Activated CD4-positive, alpha-beta memory T cell treated with anti-CD3 and anti-CD28 coated beads for 36 hours (primary cell): Measurements from ENCODE around the gene ECHDC1. TPM values are rescaled to one million over a fixed set of nuclear protein-coding genes. Genes with fewer than 3 reads are reported as not detected.
A peak's percentile ranks its signal among the peaks of the same experiment; 100 is the strongest.

Experiments
- CTCF ChIA-PET: fragments of 350-600 bp; sonication (Branson Sonifier 250); formaldehyde crosslinking; loops from one replicate; lab custom pipeline; 2021; ENCODE audit warnings: antibody characterized with exemption, inconsistent platforms; lab: Charles Lee
- POLR2A ChIA-PET: fragments of 350-600 bp; sonication (Branson Sonifier 250); formaldehyde crosslinking; loops from one replicate; lab custom pipeline; 2021; ENCODE audit warnings: antibody characterized with exemption; lab: Charles Lee
- DNase-seq: peaks from one replicate; pipeline ENCODE4 v3.0.0-alpha.2; 2020
- H3K27ac Mint-ChIP-seq: one replicate; pipeline ENCODE4 v1.8.0; 2021; ENCODE audit warnings: mixed read lengths
- H3K27me3 Mint-ChIP-seq: one replicate; pipeline ENCODE4 v1.8.0; 2021; ENCODE audit warnings: mixed read lengths
- H3K36me3 Mint-ChIP-seq: one replicate; pipeline ENCODE4 v1.8.0; 2021; ENCODE audit warnings: mixed read lengths
- H3K4me1 Mint-ChIP-seq: one replicate; pipeline ENCODE4 v1.8.0; 2021; ENCODE audit warnings: low read depth, mixed read lengths
- H3K4me3 Mint-ChIP-seq: one replicate; pipeline ENCODE4 v1.8.0; 2021; ENCODE audit warnings: mild to moderate bottlenecking, mixed read lengths
- H3K9me3 Mint-ChIP-seq: one replicate; pipeline ENCODE4 v1.8.0; 2021; ENCODE audit warnings: mixed read lengths
- intact Hi-C: fragments of 100-400 bp; cut with micrococcal nuclease; formaldehyde crosslinking; loops from one replicate; pipeline ENCODE4 v1.15.1; 2023
- total RNA-seq, 2 experiments: library from RNA; stranded (reverse); gene quantifications; one replicate each; pipeline ENCODE4 v1.2.3, GENCODE V29; 2021

The ECHDC1 gene
- total RNA-seq, 2 experiments from 2014 or later, result 42.9 to 43.7 TPM

- no peaks in the 10 kb centered on the region for H3K27me3 Mint-ChIP-seq
- H3K9me3 Mint-ChIP-seq, result no peaks in the 10 kb centered on the region
- intact Hi-C loops, result loop anchor here (2.0 kb wide), 1 partner anchor 120 kb away; no protein-coding TSS in a partner anchor
- POLR2A ChIA-PET, result interaction anchor here (0.5 kb wide), 1 partner anchor 10 kb away, joined by 4 read pairs; no protein-coding TSS in a partner anchor
- H3K36me3 Mint-ChIP-seq, result peaks cover 3% of the 10 kb centered on the region
- CTCF ChIA-PET, result interaction anchor here (0.5 to 3.3 kb wide), 7 partner anchors 9 to 238 kb away, joined by 3 to 18 read pairs (median 7); partner anchors contain the start of gene RNF146
- peaks cover 27% of the 10 kb centered on the region for H3K4me1 Mint-ChIP-seq
- H3K4me3 Mint-ChIP-seq, result no peak overlapping the region
- no peak for DNase-seq
- no peak overlapping the region for H3K27ac Mint-ChIP-seq
Measured at GRCh38 chr6:127300411-127300810, 43.0 kb downstream of the ECHDC1 start.

GRCh38 chr6:127299522-127300240 is 43.7 kb downstream of the ECHDC1 start:
- DNase-seq, result no peak
- H3K36me3 Mint-ChIP-seq, result peaks cover 5% of the 10 kb centered on the region
- intact Hi-C loops, result loop anchor here (2.0 to 10.0 kb wide), 2 partner anchors 121 to 1505 kb away; partner anchors contain the start of gene NCOA7
- ChIA-PET POLR2A (interaction anchor here (0.5 to 1.0 kb wide), 2 partner anchors 9 to 33 kb away, joined by 3 to 4 read pairs; partner anchors contain the start of gene RNF146), CTCF (interaction anchor here (0.5 to 3.3 kb wide), 6 partner anchors 8 to 239 kb away, joined by 3 to 18 read pairs (median 4); partner anchors contain the start of gene RNF146)
- H3K27ac Mint-ChIP-seq, result no peak overlapping the region
- no peak overlapping the region for H3K4me3 Mint-ChIP-seq
- H3K9me3 Mint-ChIP-seq, result no peaks in the 10 kb centered on the region
- H3K27me3 Mint-ChIP-seq, result no peaks in the 10 kb centered on the region
- peaks cover 27% of the 10 kb centered on the region for H3K4me1 Mint-ChIP-seq

- intact Hi-C loops, result loop anchor here (10.0 kb wide), 1 partner anchor 1504 kb away; the partner anchor contains the start of gene NCOA7
- H3K36me3 Mint-ChIP-seq, result peaks cover 9% of the 10 kb centered on the region
- DNase-seq, result no peak
- POLR2A ChIA-PET, result interaction anchor here (1.0 kb wide), 1 partner anchor 32 kb away, joined by 3 read pairs; the partner anchor contains the start of gene RNF146
- no peak overlapping the region for H3K4me3 Mint-ChIP-seq
- H3K4me1 Mint-ChIP-seq, result peaks cover 25% of the 10 kb centered on the region
- H3K27me3 Mint-ChIP-seq, result no peaks in the 10 kb centered on the region
- CTCF ChIA-PET, result interaction anchor here (1.1 kb wide), 1 partner anchor 123 kb away, joined by 4 read pairs; no protein-coding TSS in a partner anchor
- no peaks in the 10 kb centered on the region for H3K9me3 Mint-ChIP-seq
- H3K27ac Mint-ChIP-seq, result no peak overlapping the region
Measured at GRCh38 chr6:127298475-127298874, 44.9 kb downstream of the ECHDC1 start.

- POLR2A ChIA-PET, result no interaction called here
- intact Hi-C loops, result loop anchor here (10.0 kb wide), 1 partner anchor 1503 kb away; the partner anchor contains the start of gene NCOA7
- CTCF ChIA-PET, result interaction anchor here (0.6 kb wide), 2 partner anchors 55 to 206 kb away, joined by 3 to 4 read pairs; no protein-coding TSS in a partner anchor
- no peak overlapping the region for H3K4me3 Mint-ChIP-seq
- peaks cover 26% of the 10 kb centered on the region for H3K4me1 Mint-ChIP-seq
- DNase-seq, result no peak
- H3K9me3 Mint-ChIP-seq, result no peaks in the 10 kb centered on the region
- H3K27ac Mint-ChIP-seq, result no peak overlapping the region
- no peaks in the 10 kb centered on the region for H3K27me3 Mint-ChIP-seq
- peaks cover 9% of the 10 kb centered on the region for H3K36me3 Mint-ChIP-seq
Measured at GRCh38 chr6:127297502-127298070, 45.8 kb downstream of the ECHDC1 start.

- no peaks in the 10 kb centered on the region for H3K9me3 Mint-ChIP-seq
- peaks cover 30% of the 10 kb centered on the region for H3K36me3 Mint-ChIP-seq
- ChIA-PET CTCF (interaction anchor here (0.5 to 4.5 kb wide), 7 partner anchors 8 to 1385 kb away, joined by 3 to 22 read pairs (median 7); partner anchors contain the start of gene RNF146), POLR2A (interaction anchor here (0.6 to 3.2 kb wide), 3 partner anchors 25 to 176 kb away, joined by 5 to 12 read pairs (median 6); partner anchors contain the start of gene RNF146)
- peak overlapping the region; percentile 49 for H3K27ac Mint-ChIP-seq
- H3K4me1 Mint-ChIP-seq, result peaks cover 45% of the 10 kb centered on the region
- no peaks in the 10 kb centered on the region for H3K27me3 Mint-ChIP-seq
- intact Hi-C loops, result loop anchor here (1.0 to 10.0 kb wide), 5 partner anchors 24 to 1497 kb away; partner anchors contain the start of genes MTCL3 and NCOA7
- no peak overlapping the region for H3K4me3 Mint-ChIP-seq
- no peak for DNase-seq
Measured at GRCh38 chr6:127291495-127291894, 51.9 kb downstream of the ECHDC1 start.

- H3K4me1 Mint-ChIP-seq, result peaks cover 46% of the 10 kb centered on the region
- peaks cover 36% of the 10 kb centered on the region for H3K36me3 Mint-ChIP-seq
- DNase-seq, result peak; percentile 16
- ChIA-PET POLR2A (interaction anchor here (0.6 to 3.2 kb wide), 3 partner anchors 9 to 130 kb away, joined by 4 to 12 read pairs (median 5); partner anchors contain the start of gene RNF146), CTCF (interaction anchor here (0.7 to 4.5 kb wide), 8 partner anchors 9 to 248 kb away, joined by 3 to 22 read pairs (median 7); partner anchors contain the start of gene RNF146)
- intact Hi-C loops, result loop anchor here (1.0 to 10.0 kb wide), 5 partner anchors 23 to 1496 kb away; partner anchors contain the start of genes MTCL3 and NCOA7
- H3K4me3 Mint-ChIP-seq, result no peak overlapping the region
- H3K9me3 Mint-ChIP-seq, result no peaks in the 10 kb centered on the region
- peak overlapping the region; percentile 71 for H3K27ac Mint-ChIP-seq
- H3K27me3 Mint-ChIP-seq, result no peaks in the 10 kb centered on the region
Measured at GRCh38 chr6:127290391-127291265, 52.8 kb downstream of the ECHDC1 start.

GRCh38 chr6:127289934-127290333 is 53.5 kb downstream of the ECHDC1 start:
- no peak overlapping the region for H3K4me3 Mint-ChIP-seq
- intact Hi-C loops, result loop anchor here (2.0 to 10.0 kb wide), 2 partner anchors 229 to 1495 kb away; partner anchors contain the start of genes MTCL3 and NCOA7
- H3K36me3 Mint-ChIP-seq, result peaks cover 39% of the 10 kb centered on the region
- H3K9me3 Mint-ChIP-seq, result no peaks in the 10 kb centered on the region
- ChIA-PET POLR2A (interaction anchor here (3.2 kb wide), 1 partner anchor 23 kb away, joined by 12 read pairs; the partner anchor contains the start of gene RNF146), CTCF (interaction anchor here (0.7 to 4.5 kb wide), 6 partner anchors 12 to 249 kb away, joined by 3 to 22 read pairs (median 4); partner anchors contain the start of gene RNF146)
- no peak for DNase-seq
- H3K27ac Mint-ChIP-seq, result no peak overlapping the region
- H3K27me3 Mint-ChIP-seq, result no peaks in the 10 kb centered on the region
- H3K4me1 Mint-ChIP-seq, result peaks cover 48% of the 10 kb centered on the region

- ChIA-PET POLR2A (no interaction called here), CTCF (interaction anchor here (1.4 to 4.5 kb wide), 3 partner anchors 13 to 228 kb away, joined by 3 to 22 read pairs (median 7); partner anchors contain the start of gene RNF146)
- Mint-ChIP-seq H3K36me3 (peaks cover 37% of the 10 kb centered on the region), H3K27ac (no peak overlapping the region), H3K4me1 (peaks cover 49% of the 10 kb centered on the region), H3K9me3 (no peaks in the 10 kb centered on the region), H3K4me3 (no peak overlapping the region), H3K27me3 (no peaks in the 10 kb centered on the region)
- no peak for DNase-seq
- intact Hi-C loops, result no loop called here
Measured at GRCh38 chr6:127288705-127289104, 54.7 kb downstream of the ECHDC1 start.

- Mint-ChIP-seq H3K4me3 (no peak overlapping the region), H3K36me3 (peaks cover 35% of the 10 kb centered on the region), H3K9me3 (no peaks in the 10 kb centered on the region), H3K27ac (no peak overlapping the region), H3K27me3 (no peaks in the 10 kb centered on the region), H3K4me1 (peaks cover 8% of the 10 kb centered on the region)
- intact Hi-C loops, result no loop called here
- DNase-seq, result no peak
- ChIA-PET POLR2A (no interaction called here), CTCF (no interaction called here)
Measured at GRCh38 chr6:127282184-127282583, 61.2 kb downstream of the ECHDC1 start.

- ChIA-PET POLR2A (no interaction called here), CTCF (interaction anchor here (0.8 to 1.7 kb wide), 2 partner anchors 13 to 17 kb away, joined by 3 to 4 read pairs; partner anchors contain the start of gene RNF146)
- intact Hi-C loops, result no loop called here
- Mint-ChIP-seq H3K27me3 (no peaks in the 10 kb centered on the region), H3K27ac (no peak overlapping the region), H3K4me1 (peaks cover 7% of the 10 kb centered on the region), H3K9me3 (no peaks in the 10 kb centered on the region), H3K36me3 (peaks cover 18% of the 10 kb centered on the region), H3K4me3 (no peak overlapping the region)
- DNase-seq, result no peak
Measured at GRCh38 chr6:127279815-127280214, 63.6 kb downstream of the ECHDC1 start.
